Astrocyte (in vitro differentiated cells and primary cell): ENCODE results near the gene SMIM12.

Experiments used
- EZH2 ChIP-seq: IDR thresholded peaks from 2 replicates; pipeline ENCODE4 v1.6.1; 2012; ENCODE audit warnings: mild to moderate bottlenecking, low read length, inconsistent platforms; ENCODE audit not compliant: insufficient read depth
- TF ChIP-seq, protein P1 (sequence below): IDR thresholded peaks from 2 replicates; pipeline ENCODE4 v1.5.1; 2011; ENCODE audit warnings: low read depth, mild to moderate bottlenecking, inconsistent platforms, low read length, moderate library complexity; ENCODE audit not compliant: insufficient read depth

GRCh38 chr1:34806396-34806795 lies 53.2 kb downstream of the SMIM12 start:
- no peak for TF ChIP-seq EZH2
- TF ChIP-seq, protein P1, sequence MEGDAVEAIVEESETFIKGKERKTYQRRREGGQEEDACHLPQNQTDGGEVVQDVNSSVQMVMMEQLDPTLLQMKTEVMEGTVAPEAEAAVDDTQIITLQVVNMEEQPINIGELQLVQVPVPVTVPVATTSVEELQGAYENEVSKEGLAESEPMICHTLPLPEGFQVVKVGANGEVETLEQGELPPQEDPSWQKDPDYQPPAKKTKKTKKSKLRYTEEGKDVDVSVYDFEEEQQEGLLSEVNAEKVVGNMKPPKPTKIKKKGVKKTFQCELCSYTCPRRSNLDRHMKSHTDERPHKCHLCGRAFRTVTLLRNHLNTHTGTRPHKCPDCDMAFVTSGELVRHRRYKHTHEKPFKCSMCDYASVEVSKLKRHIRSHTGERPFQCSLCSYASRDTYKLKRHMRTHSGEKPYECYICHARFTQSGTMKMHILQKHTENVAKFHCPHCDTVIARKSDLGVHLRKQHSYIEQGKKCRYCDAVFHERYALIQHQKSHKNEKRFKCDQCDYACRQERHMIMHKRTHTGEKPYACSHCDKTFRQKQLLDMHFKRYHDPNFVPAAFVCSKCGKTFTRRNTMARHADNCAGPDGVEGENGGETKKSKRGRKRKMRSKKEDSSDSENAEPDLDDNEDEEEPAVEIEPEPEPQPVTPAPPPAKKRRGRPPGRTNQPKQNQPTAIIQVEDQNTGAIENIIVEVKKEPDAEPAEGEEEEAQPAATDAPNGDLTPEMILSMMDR: no peak
